Karpas-422 (cell line): ENCODE data around the gene CENPT. TPM values are rescaled to one million over a fixed set of nuclear protein-coding genes. Genes with fewer than 3 reads are reported as not detected.

Experiments used
- DNase-seq: peaks from one replicate; pipeline ENCODE4 v3.0.0-alpha.2; 2015
- H2AFZ ChIP-seq: fragments of 200-600 bp; sonication (generic); 2 replicates; pipeline ENCODE4 v1.6.1; 2014; ENCODE audit warnings: antibody characterized with exemption, low read length, mixed read lengths
- H3K27ac ChIP-seq: fragments of 200-600 bp; sonication (generic); 2 replicates; pipeline ENCODE4 v1.5.1; 2014; ENCODE audit warnings: mild to moderate bottlenecking, low read length, moderate library complexity
- H3K27me3 ChIP-seq: fragments of 200-600 bp; sonication (generic); 2 replicates; pipeline ENCODE4 v1.6.1; 2014; ENCODE audit warnings: low read length, mixed read lengths
- H3K36me3 ChIP-seq: fragments of 200-600 bp; sonication (generic); 2 replicates; pipeline ENCODE4 v1.6.1; 2014; ENCODE audit warnings: low read length, mixed read lengths; ENCODE audit not compliant: insufficient read depth
- H3K4me1 ChIP-seq: fragments of 200-600 bp; sonication (generic); 2 replicates; pipeline ENCODE4 v1.6.1; 2014; ENCODE audit warnings: mild to moderate bottlenecking, low read length, mixed read lengths
- H3K4me2 ChIP-seq: fragments of 200-600 bp; sonication (generic); 2 replicates; pipeline ENCODE4 v1.6.1; 2014; ENCODE audit warnings: low read length, low read depth, mild to moderate bottlenecking; ENCODE audit not compliant: poor library complexity, severe bottlenecking
- H3K4me3 ChIP-seq: fragments of 200-600 bp; sonication (generic); 2 replicates; pipeline ENCODE4 v1.5.1; 2014; ENCODE audit warnings: mild to moderate bottlenecking, antibody characterized with exemption, low read length, mixed read lengths
- H3K79me2 ChIP-seq: fragments of 200-600 bp; sonication (generic); 2 replicates; pipeline ENCODE4 v1.6.1; 2014; ENCODE audit warnings: mild to moderate bottlenecking, low read length, mixed read lengths
- H3K9ac ChIP-seq: fragments of 200-600 bp; sonication (generic); 2 replicates; pipeline ENCODE4 v1.6.0; 2014; ENCODE audit warnings: low read length
- H3K9me2 ChIP-seq: fragments of 200-600 bp; sonication (generic), shearing (Covaris generic); replicated peaks from 2 replicates; pipeline ENCODE4 v1.6.0; 2014; ENCODE audit warnings: mild to moderate bottlenecking, low read length, moderate library complexity; ENCODE audit not compliant: insufficient read depth
- H3K9me3 ChIP-seq: fragments of 300-700, 200-600 bp; sonication (generic); 2 replicates; pipeline ENCODE4 v1.6.1; 2014; ENCODE audit warnings: low read length, mixed read lengths
- H4K20me1 ChIP-seq: fragments of 200-600 bp; sonication (generic); 2 replicates; pipeline ENCODE4 v1.6.1; 2014; ENCODE audit warnings: mild to moderate bottlenecking, antibody characterized with exemption, low read length, low read depth; ENCODE audit not compliant: insufficient read depth
- total RNA-seq: library from RNA; depleted of rRNA; stranded (reverse); fragments of >200 nt; shearing (Covaris generic); gene quantifications from 2 replicates; pipeline ENCODE4 v1.2.3, GENCODE V29; 2014; ENCODE audit warnings: low replicate concordance

CENPT gene
- total RNA-seq, 1 experiment from 2014 or later: 22.0 TPM

- Histone ChIP-seq H3K4me3 (no peak overlapping the region), H3K36me3 (peaks cover 5% of the 10 kb centered on the region; the same call in 1 of the 2 replicates)
- no peak for DNase-seq
Measured at GRCh38 chr16:67885976-67886375, 38.5 kb upstream of the CENPT start.

GRCh38 chr16:67885545-67885944 lies 38.1 kb upstream of the CENPT start:
- no peak overlapping the region for H3K4me3 ChIP-seq
- no peaks in the 10 kb centered on the region for H3K9me2 ChIP-seq
- no peak overlapping the region for H2AFZ ChIP-seq
- no peak overlapping the region for H3K9ac ChIP-seq
- DNase-seq: no peak
- no peak overlapping the region for H3K4me2 ChIP-seq
- H3K79me2 ChIP-seq: no peaks in the 10 kb centered on the region
- no peaks in the 10 kb centered on the region for H3K27me3 ChIP-seq
- H3K36me3 ChIP-seq: peaks cover 5% of the 10 kb centered on the region; the same call in 1 of the 2 replicates
- H3K4me1 ChIP-seq: no peaks in the 10 kb centered on the region
- no peaks in the 10 kb centered on the region for H3K9me3 ChIP-seq
- H3K27ac ChIP-seq: no peak overlapping the region
- 0 out of 2 replicates have a peak, but pooled peaks cover 4% of the 10 kb centered on the region for H4K20me1 ChIP-seq

More at GRCh38 chr16:67885976-67886375, 38.5 kb upstream of the CENPT start:
- H3K27me3 ChIP-seq: no peaks in the 10 kb centered on the region
- H3K79me2 ChIP-seq: no peaks in the 10 kb centered on the region
- no peaks in the 10 kb centered on the region for H3K4me1 ChIP-seq
- H4K20me1 ChIP-seq: 0 out of 2 replicates have a peak, but pooled peaks cover 4% of the 10 kb centered on the region
- no peaks in the 10 kb centered on the region for H3K9me2 ChIP-seq
- H3K27ac ChIP-seq: no peak overlapping the region
- H2AFZ ChIP-seq: no peak overlapping the region
- no peak overlapping the region for H3K4me2 ChIP-seq
- no peak overlapping the region for H3K9ac ChIP-seq
- no peaks in the 10 kb centered on the region for H3K9me3 ChIP-seq

DNA sequence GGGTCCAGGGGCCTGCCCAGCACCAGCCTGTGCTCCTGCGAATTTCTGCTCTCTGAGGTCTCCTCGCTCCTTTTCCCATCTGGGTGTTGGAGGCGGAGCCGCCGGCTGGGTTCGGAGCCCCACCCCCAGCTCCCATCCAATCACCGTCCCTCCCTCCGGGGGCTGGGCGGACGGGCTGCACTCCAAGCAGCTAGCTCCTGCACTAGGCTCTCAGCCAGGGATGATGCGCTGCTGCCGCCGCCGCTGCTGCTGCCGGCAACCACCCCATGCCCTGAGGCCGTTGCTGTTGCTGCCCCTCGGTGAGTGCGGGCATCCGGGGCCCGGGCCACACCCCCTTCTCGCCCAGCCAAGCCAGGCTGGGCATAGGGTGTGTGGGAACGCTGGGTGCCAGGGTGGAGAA lies 37.2 kb upstream of the CENPT start, which contains the start of gene NRN1L:
Gene NRN1L, plus strand, starts transcription at position 202 of the 400 bp plus-strand sequence. Its CDS starts 19 bp downstream, at position 221.
- no peaks in the 10 kb centered on the region for H3K9me2 ChIP-seq
- no peak within 1 kb of the TSS for H2AFZ ChIP-seq
- H3K9ac ChIP-seq: no peak within 1 kb of the TSS
- 0 out of 2 replicates have a peak, but pooled peaks cover 4% of the 10 kb centered on the region for H4K20me1 ChIP-seq
- no peak within 1 kb of the TSS for H3K27ac ChIP-seq
- no peaks in the 10 kb centered on the region for H3K9me3 ChIP-seq
- H3K4me1 ChIP-seq: no peaks in the 10 kb centered on the region
- H3K27me3 ChIP-seq: no peaks in the 10 kb centered on the region
- H3K4me3 ChIP-seq: no peak within 1 kb of the TSS
- DNase-seq: no peak
- H3K36me3 ChIP-seq: peaks cover 5% of the 10 kb centered on the region; the same call in 1 of the 2 replicates
- H3K79me2 ChIP-seq: no peaks in the 10 kb centered on the region
- H3K4me2 ChIP-seq: no peak within 1 kb of the TSS

DNA sequence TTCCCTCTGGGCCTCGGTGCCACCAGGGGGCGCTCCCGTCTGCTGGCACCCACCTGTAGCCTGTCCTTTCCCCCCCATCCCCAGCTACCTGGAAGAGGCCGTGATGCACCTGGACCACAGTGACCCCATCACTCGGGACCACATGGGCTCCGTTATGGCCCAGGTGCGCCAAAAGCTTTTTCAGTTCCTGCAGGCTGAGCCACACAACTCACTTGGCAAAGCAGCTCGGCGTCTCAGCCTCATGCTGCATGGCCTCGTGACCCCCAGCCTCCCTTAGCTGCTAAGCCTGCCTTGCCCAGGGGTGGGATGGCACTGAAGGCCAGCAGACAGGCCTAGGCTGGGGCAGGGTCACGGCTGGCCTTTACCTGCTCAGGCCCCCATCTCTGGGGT lies 36.4 kb upstream of the CENPT start:
- Histone ChIP-seq H3K9ac (no peak overlapping the region), H3K27ac (no peak overlapping the region), H2AFZ (no peak overlapping the region), H4K20me1 (0 out of 2 replicates have a peak, but pooled peaks cover 4% of the 10 kb centered on the region), H3K9me3 (no peaks in the 10 kb centered on the region), H3K4me1 (no peaks in the 10 kb centered on the region), H3K9me2 (no peaks in the 10 kb centered on the region), H3K27me3 (no peaks in the 10 kb centered on the region), H3K4me3 (no peak overlapping the region), H3K79me2 (no peaks in the 10 kb centered on the region), H3K36me3 (peaks cover 5% of the 10 kb centered on the region; the same call in 1 of the 2 replicates), H3K4me2 (no peak overlapping the region)
- peak; percentile 83 for DNase-seq

- H3K27ac ChIP-seq: no peak overlapping the region
- no peak for DNase-seq
- peaks cover 5% of the 10 kb centered on the region; the same call in 1 of the 2 replicates for H3K36me3 ChIP-seq
- no peaks in the 10 kb centered on the region for H3K9me3 ChIP-seq
- no peaks in the 10 kb centered on the region for H3K27me3 ChIP-seq
- H3K4me3 ChIP-seq: no peak overlapping the region
- no peaks in the 10 kb centered on the region for H3K4me1 ChIP-seq
- H3K79me2 ChIP-seq: no peaks in the 10 kb centered on the region
- no peak overlapping the region for H3K9ac ChIP-seq
- H4K20me1 ChIP-seq: 0 out of 2 replicates have a peak, but pooled peaks cover 4% of the 10 kb centered on the region
- no peak overlapping the region for H3K4me2 ChIP-seq
- H2AFZ ChIP-seq: no peak overlapping the region
- no peaks in the 10 kb centered on the region for H3K9me2 ChIP-seq
Measured at GRCh38 chr16:67883146-67883871, 35.8 kb upstream of the CENPT start.

- Histone ChIP-seq H3K4me1 (no peaks in the 10 kb centered on the region), H3K4me2 (no peak overlapping the region), H3K36me3 (peaks cover 6% of the 10 kb centered on the region; the same call in 1 of the 2 replicates), H3K79me2 (no peaks in the 10 kb centered on the region), H3K9ac (no peak overlapping the region), H3K27ac (no peak overlapping the region), H4K20me1 (0 out of 2 replicates have a peak, but pooled peaks cover 4% of the 10 kb centered on the region), H3K27me3 (no peaks in the 10 kb centered on the region), H3K9me2 (no peaks in the 10 kb centered on the region), H2AFZ (no peak overlapping the region), H3K4me3 (no peak overlapping the region), H3K9me3 (no peaks in the 10 kb centered on the region)
- DNase-seq: no peak
Measured at GRCh38 chr16:67882374-67883145, 35.1 kb upstream of the CENPT start.

GRCh38 chr16:67881621-67882161 lies 34.2 kb upstream of the CENPT start:
- Histone ChIP-seq H3K4me2 (no peak overlapping the region), H3K9ac (no peak overlapping the region), H3K27ac (no peak overlapping the region), H3K9me2 (no peaks in the 10 kb centered on the region), H2AFZ (no peak overlapping the region), H3K79me2 (peaks cover 2% of the 10 kb centered on the region; the same call in 1 of the 2 replicates), H3K27me3 (no peaks in the 10 kb centered on the region), H3K4me3 (no peak overlapping the region), H3K9me3 (no peaks in the 10 kb centered on the region), H4K20me1 (0 out of 2 replicates have a peak, but pooled peaks cover 4% of the 10 kb centered on the region), H3K4me1 (no peaks in the 10 kb centered on the region), H3K36me3 (peaks cover 14% of the 10 kb centered on the region; the same call in 1 of the 2 replicates)
- DNase-seq: no peak

DNA sequence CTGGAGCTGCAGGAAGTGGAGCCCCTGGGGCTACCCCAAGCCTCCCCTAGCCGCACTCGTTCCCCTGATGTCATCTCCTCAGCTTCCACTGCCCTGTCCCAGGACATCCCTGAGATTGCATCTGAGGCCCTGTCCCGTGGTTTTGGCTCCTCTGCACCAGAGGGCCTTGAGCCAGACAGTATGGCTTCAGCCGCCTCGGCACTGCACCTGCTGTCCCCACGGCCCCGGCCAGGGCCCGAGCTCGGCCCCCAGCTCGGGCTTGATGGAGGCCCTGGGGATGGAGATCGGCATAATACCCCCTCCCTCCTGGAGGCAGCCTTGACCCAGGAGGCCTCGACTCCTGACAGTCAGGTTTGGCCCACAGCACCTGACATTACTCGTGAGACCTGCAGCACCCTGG lies 33.1 kb upstream of the CENPT start:
- no peaks in the 10 kb centered on the region for H3K9me2 ChIP-seq
- H3K9ac ChIP-seq: no peak overlapping the region
- no peak for DNase-seq
- no peaks in the 10 kb centered on the region for H3K27me3 ChIP-seq
- H3K36me3 ChIP-seq: peaks cover 21% of the 10 kb centered on the region; the same call in 1 of the 2 replicates
- H3K4me1 ChIP-seq: no peaks in the 10 kb centered on the region
- H3K4me2 ChIP-seq: no peak overlapping the region
- H2AFZ ChIP-seq: no peak overlapping the region
- H3K27ac ChIP-seq: no peak overlapping the region
- H3K4me3 ChIP-seq: no peak overlapping the region
- H3K9me3 ChIP-seq: no peaks in the 10 kb centered on the region
- peaks cover 11% of the 10 kb centered on the region; the same call in 1 of the 2 replicates for H4K20me1 ChIP-seq
- H3K79me2 ChIP-seq: peaks cover 11% of the 10 kb centered on the region
